H9 (cell line): Measurements from ENCODE around the gene ADCY5. TPM values are rescaled to one million over a fixed set of nuclear protein-coding genes. Genes with fewer than 3 reads are reported as not detected.

Experiments used
- DNase-seq: peaks from one replicate; pipeline ENCODE4 v3.0.0-alpha.2; 2017
- H2AFZ ChIP-seq: one replicate; pipeline ENCODE4 v1.6.1; 2013; ENCODE audit warnings: mild to moderate bottlenecking, low read length, control low read depth, moderate library complexity
- H2AK5ac ChIP-seq: 2 replicates; pipeline ENCODE4 v1.6.1; 2013; ENCODE audit warnings: low read length, control low read depth, mixed read lengths; ENCODE audit not compliant: insufficient read length
- H2BK120ac ChIP-seq: one replicate; pipeline ENCODE4 v1.6.1; 2013; ENCODE audit warnings: low read depth, mild to moderate bottlenecking, low read length, control low read depth, inconsistent platforms; ENCODE audit not compliant: poor library complexity, severe bottlenecking
- H2BK12ac ChIP-seq: 2 replicates; pipeline ENCODE4 v1.6.1; 2013; ENCODE audit warnings: low read length, control low read depth, mixed read lengths, low read depth; ENCODE audit not compliant: insufficient read length
- H2BK15ac ChIP-seq: 2 replicates; pipeline ENCODE4 v1.6.1; 2013; ENCODE audit warnings: low read depth, low read length, control low read depth
- H2BK20ac ChIP-seq: one replicate; pipeline ENCODE4 v1.6.1; 2013; ENCODE audit warnings: low read depth, mild to moderate bottlenecking, low read length, control low read depth, inconsistent platforms; ENCODE audit not compliant: poor library complexity, severe bottlenecking
- H2BK5ac ChIP-seq: 2 replicates; pipeline ENCODE4 v1.6.1; 2013; ENCODE audit warnings: low read length, control low read depth, mixed read lengths; ENCODE audit not compliant: insufficient read length
- H3K14ac ChIP-seq: 2 replicates; pipeline ENCODE4 v1.6.1; 2013; ENCODE audit warnings: low read length, control low read depth; ENCODE audit not compliant: insufficient read depth
- H3K18ac ChIP-seq: 2 replicates; pipeline ENCODE4 v1.6.1; 2013; ENCODE audit warnings: low read depth, mild to moderate bottlenecking, mixed read lengths, low read length, control low read depth; ENCODE audit not compliant: insufficient read length
- H3K23ac ChIP-seq: 2 replicates; pipeline ENCODE4 v1.6.1; 2013; ENCODE audit warnings: low read length, control low read depth, mixed read lengths, low read depth; ENCODE audit not compliant: insufficient read length
- H3K23me2 ChIP-seq: 2 replicates; pipeline ENCODE4 v1.6.1; 2013; ENCODE audit warnings: low read depth, mild to moderate bottlenecking, mixed read lengths, low read length, control low read depth; ENCODE audit not compliant: insufficient read length, poor library complexity, severe bottlenecking
- H3K27ac ChIP-seq: 2 replicates; pipeline ENCODE4 v1.5.1; 2013; ENCODE audit warnings: low read length, control low read depth, mixed read lengths, low read depth; ENCODE audit not compliant: insufficient read length
- H3K27me3 ChIP-seq: 2 replicates; pipeline ENCODE4 v1.6.1; 2013; ENCODE audit warnings: low read length, control low read depth, inconsistent platforms; ENCODE audit not compliant: insufficient read depth
- H3K4ac ChIP-seq: 2 replicates; pipeline ENCODE4 v1.6.1; 2013; ENCODE audit warnings: low read depth, mild to moderate bottlenecking, control low read depth, inconsistent platforms, low read length, moderate library complexity
- H3K4me1 ChIP-seq: 2 replicates; pipeline ENCODE4 v1.6.1; 2013; ENCODE audit warnings: low read length, control low read depth, inconsistent platforms; ENCODE audit not compliant: insufficient read depth
- H3K4me2 ChIP-seq: 2 replicates; pipeline ENCODE4 v1.6.1; 2013; ENCODE audit warnings: low read length, control low read depth, mixed read lengths; ENCODE audit not compliant: insufficient read length, insufficient read depth
- H3K56ac ChIP-seq: 2 replicates; pipeline ENCODE4 v1.6.1; 2013; ENCODE audit warnings: low read depth, mild to moderate bottlenecking, mixed read lengths, low read length, control low read depth; ENCODE audit not compliant: insufficient read length
- H3K79me1 ChIP-seq: 2 replicates; pipeline ENCODE4 v1.6.1; 2013; ENCODE audit warnings: low read depth, mild to moderate bottlenecking, moderate library complexity, low read length, control low read depth, inconsistent platforms; ENCODE audit not compliant: insufficient read depth, poor library complexity, severe bottlenecking
- H3K79me2 ChIP-seq: 2 replicates; pipeline ENCODE4 v1.6.1; 2013; ENCODE audit warnings: low read length, control low read depth, inconsistent platforms; ENCODE audit not compliant: insufficient read depth
- H3K9ac ChIP-seq: 2 replicates; pipeline ENCODE4 v1.6.1; 2013; ENCODE audit warnings: low read length, control low read depth, mixed read lengths; ENCODE audit not compliant: insufficient read length; ENCODE audit errors: extremely low read depth
- H3K9me3 ChIP-seq: one replicate; pipeline ENCODE4 v1.6.1; 2013; ENCODE audit warnings: low read depth, low read length, inconsistent platforms; ENCODE audit not compliant: control insufficient read depth
- H3T11ph ChIP-seq: one replicate; pipeline ENCODE4 v1.6.1; 2013; ENCODE audit warnings: mild to moderate bottlenecking, low read length, control low read depth, inconsistent platforms
- H4K20me1 ChIP-seq: one replicate; pipeline ENCODE4 v1.6.1; 2013; ENCODE audit not compliant: control insufficient read depth, insufficient read length, insufficient read depth
- H4K5ac ChIP-seq: 2 replicates; pipeline ENCODE4 v1.6.1; 2013; ENCODE audit warnings: low read depth, mild to moderate bottlenecking, mixed read lengths, low read length, control low read depth; ENCODE audit not compliant: insufficient read length
- H4K8ac ChIP-seq: replicated peaks from 2 replicates; pipeline ENCODE4 v1.6.1; 2013; ENCODE audit warnings: low read length, control low read depth, mixed read lengths, low read depth; ENCODE audit not compliant: insufficient read length
- H4K91ac ChIP-seq: 2 replicates; pipeline ENCODE4 v1.6.1; 2013; ENCODE audit warnings: low read depth, mild to moderate bottlenecking, moderate library complexity, mixed read lengths, low read length, control low read depth; ENCODE audit not compliant: insufficient read length
- H3K27ac Mint-ChIP-seq, 3 experiments: 2 replicates in 2 of 3; 3 replicates in 1 of 3; pipeline ENCODE4 v1.8.0; 2020 to 2021; ENCODE audit warnings: mixed read lengths in 3 of 3, mild to moderate bottlenecking in 1 of 3, moderate library complexity in 1 of 3
- H3K27me3 Mint-ChIP-seq: 2 replicates; pipeline ENCODE4 v1.8.0; 2021; ENCODE audit warnings: low read depth, mild to moderate bottlenecking, moderate library complexity, mixed read lengths
- H3K36me3 Mint-ChIP-seq, 3 experiments: 2 replicates in 2 of 3; 3 replicates in 1 of 3; pipeline ENCODE4 v1.8.0; 2020 to 2021; ENCODE audit warnings: low read depth in 3 of 3, mixed read lengths in 3 of 3; ENCODE audit not compliant: insufficient read depth in 1 of 3
- H3K4me1 Mint-ChIP-seq, 2 experiments: 2 replicates each; pipeline ENCODE4 v1.8.0; 2020; ENCODE audit warnings: mixed read lengths in 2 of 2
- H3K4me3 Mint-ChIP-seq, 2 experiments: 2 replicates in 1 of 2; 3 replicates in 1 of 2; pipeline ENCODE4 v1.8.0; 2020 to 2021; ENCODE audit warnings: mild to moderate bottlenecking in 2 of 2, mixed read lengths in 2 of 2, moderate library complexity in 1 of 2
- H3K9me3 Mint-ChIP-seq, 2 experiments: 2 replicates in 1 of 2; 3 replicates in 1 of 2; pipeline ENCODE4 v1.8.0; 2020; ENCODE audit warnings: mild to moderate bottlenecking in 2 of 2, mixed read lengths in 2 of 2, moderate library complexity in 1 of 2
- CTCF ChIP-seq: fragments of 200-600 bp; sonication (generic); conservative IDR thresholded peaks from 3 replicates; pipeline ENCODE4 v1.8.0; 2021; ENCODE audit warnings: antibody characterized with exemption, mild to moderate bottlenecking
- WGBS: extraction: QIAGEN DNeasy Blood & Tissue Kit; methylation state at CpG from one replicate; pipeline ENCODE4 v1.1.7; 2013; ENCODE audit warnings: missing lambda C conversion rate, low lambda C conversion rate, mixed read lengths; ENCODE audit not compliant: insufficient read length; ENCODE audit errors: extremely low coverage; 5-methylcytosine and 5-hydroxymethylcytosine counted together
- total RNA-seq: library from RNA; stranded (reverse); gene quantifications from 2 replicates; pipeline ENCODE4 v1.2.1, GENCODE V29; 2021

ADCY5 gene
- total RNA-seq, 1 experiment from 2014 or later: 5.0 TPM

- Histone ChIP-seq H3K23me2 (no peaks in the 10 kb centered on the region), H2AFZ (no peak overlapping the region), H3K79me2 (no peaks in the 10 kb centered on the region), H2BK5ac (no peak overlapping the region), H2BK20ac (no peak overlapping the region), H3K9me3 (no peaks in the 10 kb centered on the region), H3K79me1 (no peaks in the 10 kb centered on the region), H4K91ac (no peak overlapping the region), H3K4me1 (no peaks in the 10 kb centered on the region), H3K4ac (no peak overlapping the region), H3K9ac (no peak overlapping the region), H2BK12ac (no peak overlapping the region), H2BK15ac (no peak overlapping the region), H3K18ac (no peak overlapping the region), H2AK5ac (no peak overlapping the region), H3K4me2 (no peak overlapping the region), H3T11ph (no peak overlapping the region), H3K56ac (no peak overlapping the region), H4K8ac (no peak overlapping the region), H3K23ac (no peak overlapping the region), H3K14ac (no peak overlapping the region), H2BK120ac (no peak overlapping the region), H3K27ac (no peak overlapping the region), H3K27me3 (no peaks in the 10 kb centered on the region), H4K20me1 (peaks cover 2% of the 10 kb centered on the region), H4K5ac (no peak overlapping the region)
- no peaks in the 10 kb centered on the region; a peak in 1 of 5 replicates for H3K9me3 Mint-ChIP-seq
- H3K4me1 Mint-ChIP-seq: peaks cover 0 to 5% of the 10 kb centered on the region in 2 experiments; a peak in 1 of 4 replicates
- H3K36me3 Mint-ChIP-seq: peaks cover 27 to 37% (median 28%) of the 10 kb centered on the region in 3 experiments
- WGBS: no CpG with 5 or more reads among the region's 13 CpGs
- no peaks in the 10 kb centered on the region for H3K27me3 Mint-ChIP-seq
- no peak for TF ChIP-seq CTCF
- DNase-seq: no peak
- H3K4me3 Mint-ChIP-seq: no peak overlapping the region
- H3K27ac Mint-ChIP-seq: peak overlapping the region in 1 of 3 experiments; percentile 33; a peak in 1 of 7 replicates
Observed at GRCh38 chr3:123294296-123294938, 154.5 kb downstream of the ADCY5 start.
